ENCODE data around the gene RNF225. TPM values are rescaled to one million over a fixed set of nuclear protein-coding genes. Genes with fewer than 3 reads are reported as not detected.
A peak's percentile ranks its signal among the peaks of the same experiment; 100 is the strongest.
"Not testable (repeated sequence)": the region's sequence is repeated elsewhere in the genome, so short reads cannot be mapped to it uniquely, and the experiment has no call there.

Gene RNF225
- 10 to 100 TPM in 2 of 4 donors, 1 to 10 TPM in 1, not detected in 1; 3.9 to 13.7 (median 13.6) TPM for total RNA-seq

DNA sequence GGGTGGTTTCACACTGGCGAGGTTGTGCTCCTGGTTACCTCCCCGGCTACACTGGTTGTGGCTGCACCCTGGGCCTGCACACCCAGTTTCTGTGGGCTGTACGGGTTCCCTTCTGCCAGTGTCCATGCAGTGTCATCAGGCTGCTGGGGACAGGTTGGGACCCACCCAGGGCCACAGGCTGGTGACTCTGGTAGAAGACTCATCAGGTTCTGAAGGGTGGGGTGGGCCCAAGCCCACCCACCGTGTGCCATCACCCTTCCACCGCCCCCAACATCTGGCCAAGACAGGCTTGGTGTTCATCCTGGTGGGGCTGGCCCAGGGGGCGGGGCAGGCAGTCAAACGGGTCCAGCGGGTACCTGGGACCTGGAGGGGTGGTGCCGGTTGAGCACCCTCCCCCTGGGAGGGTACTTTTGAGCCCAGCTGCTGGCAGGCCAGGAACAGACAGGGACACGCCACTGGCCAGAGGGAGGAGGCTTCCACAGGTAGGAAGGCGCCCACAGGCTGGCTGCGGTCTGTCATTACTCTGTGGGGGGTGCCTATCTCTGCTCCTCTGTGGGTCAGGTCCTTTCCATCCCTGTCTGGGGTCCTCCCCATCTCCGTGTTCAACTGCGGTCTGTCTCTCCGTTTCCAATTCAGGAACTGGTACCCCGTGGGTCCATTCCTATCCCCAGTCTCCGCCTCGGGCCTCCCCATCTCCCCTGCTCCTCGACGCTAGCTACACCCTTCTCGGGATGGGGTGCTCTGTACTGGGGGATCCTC lies at the start of gene RNF225:
Gene RNF225 (plus strand): TSS at position 437 of the 759 bp plus-strand sequence. CDS start 434 bp downstream, outside the sequence.
- Histone ChIP-seq H3K36me3 (peaks cover 37% of the 10 kb centered on the region), H3K27me3 (peaks cover 18% of the 10 kb centered on the region), H3K9me3 (no peaks in the 10 kb centered on the region), H3K4me3 (peak within 1 kb of the TSS; percentile 47), H3K4me1 (peaks cover 34% of the 10 kb centered on the region), H3K27ac (peak within 1 kb of the TSS; percentile 73)
- peak; percentile 73 to 76 for DNase-seq (ENCODE audit: low spot score in 2 of 2)
- no peak for TF ChIP-seq POLR2A (IDR thresholded peaks at IDR 0.05)
- no peak for TF ChIP-seq POLR2AphosphoS5 (IDR thresholded peaks at IDR 0.05)
- TF ChIP-seq, protein P1, sequence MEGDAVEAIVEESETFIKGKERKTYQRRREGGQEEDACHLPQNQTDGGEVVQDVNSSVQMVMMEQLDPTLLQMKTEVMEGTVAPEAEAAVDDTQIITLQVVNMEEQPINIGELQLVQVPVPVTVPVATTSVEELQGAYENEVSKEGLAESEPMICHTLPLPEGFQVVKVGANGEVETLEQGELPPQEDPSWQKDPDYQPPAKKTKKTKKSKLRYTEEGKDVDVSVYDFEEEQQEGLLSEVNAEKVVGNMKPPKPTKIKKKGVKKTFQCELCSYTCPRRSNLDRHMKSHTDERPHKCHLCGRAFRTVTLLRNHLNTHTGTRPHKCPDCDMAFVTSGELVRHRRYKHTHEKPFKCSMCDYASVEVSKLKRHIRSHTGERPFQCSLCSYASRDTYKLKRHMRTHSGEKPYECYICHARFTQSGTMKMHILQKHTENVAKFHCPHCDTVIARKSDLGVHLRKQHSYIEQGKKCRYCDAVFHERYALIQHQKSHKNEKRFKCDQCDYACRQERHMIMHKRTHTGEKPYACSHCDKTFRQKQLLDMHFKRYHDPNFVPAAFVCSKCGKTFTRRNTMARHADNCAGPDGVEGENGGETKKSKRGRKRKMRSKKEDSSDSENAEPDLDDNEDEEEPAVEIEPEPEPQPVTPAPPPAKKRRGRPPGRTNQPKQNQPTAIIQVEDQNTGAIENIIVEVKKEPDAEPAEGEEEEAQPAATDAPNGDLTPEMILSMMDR (IDR thresholded peaks at IDR 0.05) = no peak
- TF ChIP-seq EP300 (IDR thresholded peaks at IDR 0.05) = no peak
- 13% methylated on average over 11 of the region's 21 CpGs for WGBS

- Histone ChIP-seq H3K27ac (peak overlapping the region; percentile 30), H3K4me3 (peak overlapping the region; percentile 50), H3K4me1 (peaks cover 21% of the 10 kb centered on the region), H3K9me3 (no peaks in the 10 kb centered on the region), H3K36me3 (no peaks in the 10 kb centered on the region), H3K27me3 (peaks cover 38% of the 10 kb centered on the region)
- DNase-seq (ENCODE audit: low spot score in 2 of 2) = no peak
- TF ChIP-seq EP300 (IDR thresholded peaks at IDR 0.05) (no peak), POLR2AphosphoS5 (IDR thresholded peaks at IDR 0.05) (no peak), POLR2A (IDR thresholded peaks at IDR 0.05) (no peak)
- TF ChIP-seq, protein P1 (IDR thresholded peaks at IDR 0.05) = no peak
- WGBS = 0% methylated on average over 13 of the region's 82 CpGs
Measured at GRCh38 chr19:58346961-58347929, 48.2 kb upstream of the RNF225 start.

DNA sequence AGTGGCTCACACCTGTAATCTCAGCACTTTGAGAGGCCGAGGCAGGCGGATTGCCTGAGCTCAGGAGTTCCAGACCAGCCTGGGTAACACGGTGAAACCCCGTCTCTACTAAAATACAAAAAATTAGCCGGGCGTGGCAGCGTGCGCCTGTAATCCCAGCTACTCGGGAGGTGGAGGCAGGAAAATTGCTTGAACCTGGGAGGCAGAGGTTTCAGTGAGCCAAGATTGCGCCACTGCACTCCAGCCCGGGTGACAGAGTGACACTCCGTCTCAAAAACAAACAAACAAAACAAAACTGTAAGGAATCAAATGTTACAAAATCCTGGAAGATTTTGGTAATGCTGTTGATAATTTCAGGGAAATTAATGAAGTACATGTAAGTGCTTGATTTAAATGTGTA lies 47.4 kb upstream of the RNF225 start:
- Histone ChIP-seq H3K4me3 (peak overlapping the region; percentile 50), H3K4me1 (peaks cover 21% of the 10 kb centered on the region), H3K27ac (peak overlapping the region; percentile 10), H3K27me3 (peaks cover 38% of the 10 kb centered on the region)
- not testable (repeated sequence) for DNase-seq (ENCODE audit: low spot score in 2 of 2); H3K9me3 ChIP-seq; H3K36me3 ChIP-seq
- WGBS = 11% methylated on average over 12 of the region's 12 CpGs

DNA sequence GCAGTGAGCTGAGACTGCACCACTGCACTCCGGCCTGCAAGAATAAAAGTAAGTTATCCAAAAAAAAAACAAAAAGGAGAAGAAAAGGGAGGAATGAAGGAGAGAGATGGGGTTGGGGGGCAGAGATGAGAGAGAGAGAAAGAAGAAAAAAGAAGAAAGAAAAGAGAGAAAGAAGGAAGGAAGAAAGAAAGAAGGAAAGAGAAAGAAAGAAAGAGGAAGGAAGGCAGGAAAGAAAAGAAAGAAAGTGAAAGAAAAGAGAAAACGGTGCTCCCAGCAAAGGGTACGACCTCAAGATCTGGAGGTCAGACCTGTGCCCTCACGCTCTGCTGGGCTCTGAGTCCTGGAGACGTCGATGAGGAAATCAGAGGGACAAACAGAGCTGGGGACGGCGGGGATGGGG lies 45.9 kb upstream of the RNF225 start:
- 80% methylated on average over 8 of the region's 8 CpGs for WGBS
- peaks cover 43% of the 10 kb centered on the region for H3K27me3 ChIP-seq
- TF ChIP-seq, protein P1 (IDR thresholded peaks at IDR 0.05) = no peak
- no peak for TF ChIP-seq POLR2AphosphoS5 (IDR thresholded peaks at IDR 0.05)
- H3K4me1 ChIP-seq = peaks cover 21% of the 10 kb centered on the region
- H3K27ac ChIP-seq = no peak overlapping the region
- H3K9me3 ChIP-seq = no peaks in the 10 kb centered on the region
- H3K4me3 ChIP-seq = no peak overlapping the region
- H3K36me3 ChIP-seq = no peaks in the 10 kb centered on the region
- no peak for DNase-seq (ENCODE audit: low spot score in 2 of 2)

GRCh38 chr19:58350001-58350861 lies 45.2 kb upstream of the RNF225 start:
- H3K9me3 ChIP-seq = no peaks in the 10 kb centered on the region
- peaks cover 45% of the 10 kb centered on the region for H3K27me3 ChIP-seq
- no peak overlapping the region for H3K27ac ChIP-seq
- DNase-seq (ENCODE audit: low spot score in 2 of 2) = no peak
- peaks cover 21% of the 10 kb centered on the region for H3K4me1 ChIP-seq
- no peaks in the 10 kb centered on the region for H3K36me3 ChIP-seq
- 60% methylated on average over 32 of the region's 84 CpGs for WGBS
- TF ChIP-seq EP300 (IDR thresholded peaks at IDR 0.05) (no peak), POLR2A (IDR thresholded peaks at IDR 0.05) (no peak), POLR2AphosphoS5 (IDR thresholded peaks at IDR 0.05) (no peak)
- TF ChIP-seq, protein P1 (IDR thresholded peaks at IDR 0.05) = no peak
- peak overlapping the region; percentile 28 for H3K4me3 ChIP-seq
